Measurements from ENCODE around the gene CDADC1. TPM values are rescaled to one million over a fixed set of nuclear protein-coding genes. Genes with fewer than 3 reads are reported as not detected.

The CDADC1 gene
- total and polyA plus RNA-seq, 2 donors (not counting 3 experiments of a cell fraction or from before 2014, with no cell fraction given): 2.4 to 9.1 TPM

DNA sequence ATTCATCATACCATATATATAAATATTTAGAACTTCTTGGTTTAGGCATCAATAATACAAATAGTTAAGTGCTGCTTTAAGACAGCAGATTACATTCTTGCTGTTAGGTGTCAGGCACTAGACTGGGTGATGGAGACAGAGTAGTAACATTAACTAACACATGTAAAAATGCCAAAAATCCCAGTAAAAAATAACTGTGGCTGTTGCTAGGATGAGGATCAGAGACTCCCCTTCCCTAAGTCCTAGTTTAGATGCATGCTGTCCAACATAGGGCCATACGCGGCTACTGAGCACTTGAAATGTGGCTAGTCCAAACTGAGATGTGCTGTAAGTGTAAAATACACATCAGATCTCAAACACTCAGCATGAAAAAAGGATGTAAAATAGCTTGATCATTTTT, 94.7 kb downstream of the CDADC1 start:
- no peaks in the 10 kb centered on the region for H3K79me2 ChIP-seq (ENCODE audit: control insufficient read depth, insufficient read depth, low read length)
- dilution Hi-C loops (cut with MboI; ENCODE audit: extremely low pct_ligation_motif_present, low sequenced_read_pairs) (no loop called here), intact Hi-C loops (cut with micrococcal nuclease) (no loop called here)
- DNase-seq (ENCODE audit: low read depth, low spot score) (no peak), FAIRE-seq (no peak)
- ChIA-PET POLR2A (no interaction called here), CTCF (no interaction called here)
- no peaks in the 10 kb centered on the region for H4K20me1 ChIP-seq (replicated peaks; ENCODE audit: control insufficient read depth, extremely low read depth, insufficient read depth, low read length)
- no peak overlapping the region for H3K9ac ChIP-seq (replicated peaks; ENCODE audit: extremely low read depth, insufficient read depth, low read length)
- H3K27me3 ChIP-seq (ENCODE audit: control insufficient read depth in 2 of 2, insufficient read depth in 2 of 2, low read length in 2 of 2): no peaks in the 10 kb centered on the region
- H3K9me1 ChIP-seq (replicated peaks; ENCODE audit: control insufficient read depth, extremely low read depth, insufficient read depth, low read length): no peaks in the 10 kb centered on the region
- TF ChIP-seq GATA2 (IDR thresholded peaks at IDR 0.05; ENCODE audit: insufficient read depth, insufficient read length, low read depth, low read length) (no peak), POLR2A (IDR thresholded peaks at IDR 0.05; ENCODE audit: low read depth, low read length) (no peak), EZH2 (IDR thresholded peaks at IDR 0.05; ENCODE audit: borderline replicate concordance, low read depth, low read length, severe bottlenecking) (no peak)
- no peak overlapping the region for H3K27ac ChIP-seq (ENCODE audit: insufficient read depth, low read depth, low read length)
- no peak overlapping the region for H3K4me3 ChIP-seq (replicated peaks in 1 of 3; ENCODE audit: insufficient read depth in 1 of 3, low read depth in 1 of 3, low read length in 3 of 3)
- no peaks in the 10 kb centered on the region for H3K9me3 ChIP-seq (replicated peaks; ENCODE audit: control insufficient read depth, insufficient read depth, low read length)
- no TSS peak for BruUV-seq (replicated peaks)
- H2AFZ ChIP-seq (ENCODE audit: low read depth, low read length): no peak overlapping the region
- no peak overlapping the region for H3K4me2 ChIP-seq (ENCODE audit: insufficient read depth, low read length)
- no peaks in the 10 kb centered on the region for H3K4me1 ChIP-seq (ENCODE audit: control insufficient read depth, extremely low read depth, insufficient read depth, low read length)
- no peaks in the 10 kb centered on the region for H3K36me3 ChIP-seq (ENCODE audit: control insufficient read depth in 2 of 2, extremely low read depth in 1 of 2, insufficient read depth in 2 of 2, low read length in 2 of 2)

Other genes with a start within 250 kb of the CDADC1 start
- gene MLNR, start 27.6 kb upstream of the CDADC1 start, total RNA-seq: not detected in 2 replicates
- gene MLNR, start 27.6 kb upstream of the CDADC1 start, polyA plus RNA-seq: not detected in 2 replicates
- 5.8 and 7.2 TPM in 2 replicates for gene CAB39L, start 196.1 kb downstream of the CDADC1 start, total RNA-seq
- 2.1 and 3.1 TPM in 2 replicates for gene CAB39L, start 196.1 kb downstream of the CDADC1 start, polyA plus RNA-seq
- gene SETDB2, start 196.3 kb downstream of the CDADC1 start, total RNA-seq: 5.4 and 5.6 TPM in 2 replicates
- gene SETDB2, start 196.3 kb downstream of the CDADC1 start, polyA plus RNA-seq: 0.86 and 1.5 TPM in 2 replicates
- gene PHF11, start 248.0 kb downstream of the CDADC1 start, total RNA-seq: 28.2 and 32.4 TPM in 2 replicates
- gene PHF11, start 248.0 kb downstream of the CDADC1 start, polyA plus RNA-seq: 12.9 and 14.5 TPM in 2 replicates